ENCODE data around the gene C6orf132. TPM values are rescaled to one million over a fixed set of nuclear protein-coding genes. Genes with fewer than 3 reads are reported as not detected.

C6orf132 gene
- total RNA-seq, 2 donors from 2014 or later: 35.1 to 42.3 TPM

GRCh38 chr6:42147138-42147562 lies 4.7 kb upstream of the C6orf132 start:
- Histone ChIP-seq H3K27me3 (peaks cover 2% of the 10 kb centered on the region), H3K4me1 (no peaks in the 10 kb centered on the region), H3K36me3 (no peaks in the 10 kb centered on the region), H3K9me3 (no peaks in the 10 kb centered on the region), H3K9ac (ENCODE audit: low read depth in 2 of 2, low read length in 2 of 2) (no peak overlapping the region), H3K4me3 (no peak overlapping the region), H3K27ac (no peak overlapping the region)
- TF ChIP-seq CTCF (IDR thresholded peaks at IDR 0.05): no peak
- intact Hi-C loops (cut with DNase I): no loop called here
- DNase-seq: peak; percentile 66

- Histone ChIP-seq H3K36me3 (no peaks in the 10 kb centered on the region), H3K4me3 (peak overlapping the region; percentile 64), H3K27me3 (peaks cover 6% of the 10 kb centered on the region), H3K9ac (ENCODE audit: low read depth in 2 of 2, low read length in 2 of 2) (peak overlapping the region; percentile 82 to 93), H3K4me1 (peaks cover 17% of the 10 kb centered on the region), H3K9me3 (no peaks in the 10 kb centered on the region), H3K27ac (peak overlapping the region; percentile 85)
- peak; percentile 39 for DNase-seq
- no peak for TF ChIP-seq CTCF (IDR thresholded peaks at IDR 0.05)
- intact Hi-C loops (cut with DNase I): loop anchor here (5.0 kb wide), 1 partner anchor 44 kb away; no protein-coding TSS in a partner anchor
These were observed 760 bp downstream of the C6orf132 start for GRCh38 chr6:42141603-42142117.

- H3K4me1 ChIP-seq: peaks cover 17% of the 10 kb centered on the region
- peaks cover 6% of the 10 kb centered on the region for H3K27me3 ChIP-seq
- no peaks in the 10 kb centered on the region for H3K9me3 ChIP-seq
- TF ChIP-seq CTCF (IDR thresholded peaks at IDR 0.05): no peak
- DNase-seq: peak; percentile 44
- peak overlapping the region; percentile 85 for H3K27ac ChIP-seq
- intact Hi-C loops (cut with DNase I): loop anchor here (5.0 kb wide), 1 partner anchor 44 kb away; no protein-coding TSS in a partner anchor
- peak overlapping the region; percentile 82 to 93 for H3K9ac ChIP-seq (ENCODE audit: low read depth in 2 of 2, low read length in 2 of 2)
- peak overlapping the region; percentile 64 for H3K4me3 ChIP-seq
- H3K36me3 ChIP-seq: no peaks in the 10 kb centered on the region
These were observed 1.4 kb downstream of the C6orf132 start for GRCh38 chr6:42140756-42141602.

- Histone ChIP-seq H3K27me3 (peaks cover 6% of the 10 kb centered on the region), H3K9me3 (no peaks in the 10 kb centered on the region), H3K27ac (peak overlapping the region; percentile 85), H3K9ac (ENCODE audit: low read depth in 2 of 2, low read length in 2 of 2) (peak overlapping the region in 1 of 2 donors; percentile 93), H3K36me3 (no peaks in the 10 kb centered on the region), H3K4me3 (no peak overlapping the region), H3K4me1 (peaks cover 17% of the 10 kb centered on the region)
- intact Hi-C loops (cut with DNase I): loop anchor here (5.0 kb wide), 1 partner anchor 43 kb away; no protein-coding TSS in a partner anchor
- TF ChIP-seq CTCF (IDR thresholded peaks at IDR 0.05): no peak
- DNase-seq: peak; percentile 87
These were observed 2.4 kb downstream of the C6orf132 start for GRCh38 chr6:42140032-42140431.

GRCh38 chr6:42138630-42139619 lies 3.5 kb downstream of the C6orf132 start:
- peak overlapping the region in 1 of 2 donors; percentile 93 for H3K9ac ChIP-seq (ENCODE audit: low read depth in 2 of 2, low read length in 2 of 2)
- peak overlapping the region; percentile 85 for H3K27ac ChIP-seq
- H3K4me3 ChIP-seq: no peak overlapping the region
- no peaks in the 10 kb centered on the region for H3K9me3 ChIP-seq
- H3K36me3 ChIP-seq: no peaks in the 10 kb centered on the region
- TF ChIP-seq CTCF (IDR thresholded peaks at IDR 0.05): no peak
- DNase-seq: peak; percentile 44
- intact Hi-C loops (cut with DNase I): no loop called here
- H3K4me1 ChIP-seq: peaks cover 17% of the 10 kb centered on the region
- H3K27me3 ChIP-seq: peaks cover 6% of the 10 kb centered on the region

Measured in colonic mucosa (tissue), 4 donors.